ENCODE results near the gene YDJC. TPM values are rescaled to one million over a fixed set of nuclear protein-coding genes. Genes with fewer than 3 reads are reported as not detected.
"Not testable (repeated sequence)": the region's sequence is repeated elsewhere in the genome, so short reads cannot be mapped to it uniquely, and the experiment has no call there.

Gene YDJC
- total RNA-seq, 1 donor from 2014 or later: 4.7 TPM

DNA sequence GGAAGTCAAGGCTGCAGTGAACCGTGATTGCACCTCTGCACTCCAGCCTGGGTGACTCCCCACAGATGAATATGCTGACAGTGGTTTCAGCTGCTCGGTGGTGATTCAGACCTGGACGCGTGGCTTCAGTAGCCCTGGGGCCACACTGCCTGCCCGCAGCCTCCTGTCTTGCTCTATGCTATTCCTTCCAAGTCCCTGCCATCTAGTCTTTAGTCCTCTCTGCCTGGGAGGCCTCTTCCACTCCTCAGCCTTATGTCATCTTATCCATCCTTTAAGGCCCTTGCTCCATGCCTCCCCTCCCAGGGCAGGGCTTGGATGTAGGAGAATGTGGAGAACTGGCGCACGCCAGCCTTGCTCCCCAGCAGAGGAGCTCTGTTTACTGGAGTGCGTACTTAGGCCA is 23.0 kb downstream of the YDJC start:
- no peak for DNase-seq

DNA sequence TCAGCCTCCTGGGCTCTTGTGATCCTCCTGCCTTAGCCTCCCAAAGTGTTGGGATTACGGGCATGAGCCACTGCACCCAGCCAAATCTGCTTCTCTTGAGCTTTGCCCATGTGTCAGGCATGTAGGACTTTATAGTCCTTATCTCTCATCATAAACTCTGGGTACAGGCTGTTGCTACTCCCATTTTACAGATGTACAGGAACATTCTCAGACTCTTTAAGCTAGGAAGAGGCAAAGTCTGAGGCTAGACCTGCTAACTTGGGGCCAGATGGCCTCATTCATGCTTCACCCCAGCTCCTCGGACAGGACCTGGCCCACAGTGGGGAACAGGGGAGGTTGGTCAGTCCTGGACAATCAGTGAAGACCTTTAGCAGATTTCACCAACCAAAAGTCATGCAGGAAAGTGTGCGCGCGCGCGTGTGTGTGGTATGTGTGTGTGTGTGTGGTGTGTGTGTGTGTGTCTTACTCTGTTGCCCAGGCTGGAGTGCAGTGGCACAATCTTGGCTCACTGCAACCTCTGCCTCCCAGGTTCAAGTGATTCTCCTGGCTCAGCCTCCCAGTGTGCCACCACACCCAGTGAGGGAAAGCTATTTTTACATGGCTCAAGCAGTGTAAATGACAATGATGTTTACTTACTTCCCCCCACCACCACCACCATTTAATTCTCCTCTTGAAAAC is 23.8 kb downstream of the YDJC start:
- DNase-seq: no peak

DNA sequence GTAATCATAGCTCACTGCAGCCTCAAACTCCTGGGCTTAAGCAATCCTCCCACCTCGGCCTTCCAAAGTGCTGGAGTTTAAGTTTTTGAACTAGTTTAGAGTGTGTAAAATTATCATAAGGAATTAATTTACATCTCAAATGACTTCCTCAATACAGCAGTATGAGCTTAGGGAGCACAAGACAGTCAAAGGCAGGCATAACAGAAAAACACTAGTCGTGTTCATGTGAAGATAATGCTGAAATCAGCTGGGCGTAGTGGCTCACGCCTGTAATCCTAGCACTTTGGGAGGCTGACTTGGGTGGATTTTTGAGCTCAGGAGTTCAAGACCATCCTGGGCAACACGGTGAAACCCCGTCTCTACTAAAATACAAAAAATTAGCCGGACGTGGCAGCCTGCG is 25.8 kb downstream of the YDJC start:
- DNase-seq: no peak

DNA sequence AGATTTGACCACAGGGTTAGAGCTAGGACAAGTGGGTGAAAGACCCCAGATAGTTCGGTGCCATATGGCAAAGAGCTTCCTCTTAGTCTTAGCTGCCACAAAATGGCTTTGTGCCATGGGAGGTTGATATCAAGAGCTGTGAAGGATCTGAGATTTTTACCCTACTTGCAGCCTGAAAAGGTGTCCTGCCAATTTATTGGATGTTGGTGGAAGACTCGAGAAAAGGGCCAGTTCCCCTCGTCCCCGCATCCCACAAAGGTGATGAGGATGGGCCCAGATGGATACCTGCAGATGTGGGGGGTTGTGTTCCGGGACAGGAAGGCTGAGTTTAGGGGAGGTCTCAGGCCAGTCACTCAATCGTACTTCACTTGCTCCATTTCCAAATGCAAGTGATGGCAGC is 27.2 kb downstream of the YDJC start:
- DNase-seq: no peak

DNA sequence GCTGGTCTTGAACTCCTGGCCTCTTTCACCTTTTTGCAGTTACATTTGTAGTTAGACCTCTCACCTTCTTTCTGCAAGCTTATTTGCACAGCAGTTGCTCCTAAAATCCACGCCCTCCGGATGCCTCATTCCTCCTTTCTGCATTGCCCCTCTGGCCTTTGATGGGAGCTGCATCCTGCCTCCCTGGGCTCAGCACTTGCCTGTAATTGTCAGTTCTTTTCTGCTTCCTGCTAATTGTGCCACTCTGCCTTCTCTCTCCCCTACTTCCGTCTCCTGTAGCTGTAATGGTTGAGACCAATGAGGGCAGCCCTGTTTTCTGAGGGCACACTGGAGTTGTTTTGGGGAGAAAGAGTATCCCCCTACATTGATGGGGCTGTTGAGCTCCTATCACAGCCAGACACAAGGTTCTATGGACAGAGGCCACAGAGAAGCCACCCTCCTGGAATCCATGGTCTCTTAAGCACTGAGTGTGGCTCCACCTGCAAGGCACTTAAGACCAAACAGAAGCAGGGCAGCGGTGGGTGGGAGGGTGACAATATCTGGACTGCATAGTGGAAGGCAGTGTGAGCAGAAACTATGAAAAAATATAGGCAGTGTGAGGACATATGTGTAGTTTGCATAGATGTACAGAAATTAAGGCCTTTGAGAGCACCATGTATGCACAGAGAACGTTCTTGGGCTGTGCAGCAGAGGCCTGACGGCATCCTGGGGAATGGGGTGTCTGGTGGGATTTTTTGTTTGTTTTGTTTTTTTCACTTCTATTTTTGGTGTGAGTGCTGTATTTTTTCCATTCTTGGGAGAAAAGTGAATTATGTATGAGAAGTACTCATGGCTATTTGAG is 30.5 kb downstream of the YDJC start:
- no peak for DNase-seq

DNA sequence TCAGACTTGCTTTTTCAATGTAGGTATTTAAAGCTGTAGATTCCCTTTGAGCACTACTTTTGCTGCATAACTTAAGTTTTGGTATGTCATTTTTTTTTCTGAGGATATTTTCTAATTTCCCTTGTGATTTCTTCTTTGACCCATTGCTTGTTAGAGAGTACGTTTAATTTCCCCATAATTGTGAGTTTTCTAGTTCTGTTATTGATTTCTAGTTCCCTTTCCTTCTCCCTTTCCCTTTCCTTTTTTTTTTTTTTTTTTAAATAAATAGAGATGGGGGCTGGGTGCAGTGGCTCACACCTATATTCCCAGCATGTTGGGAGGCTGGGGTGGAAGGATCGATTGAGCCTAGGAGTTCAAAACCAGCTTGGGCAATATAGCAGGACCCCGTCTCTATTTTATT is 31.5 kb downstream of the YDJC start:
- DNase-seq: no peak

DNA sequence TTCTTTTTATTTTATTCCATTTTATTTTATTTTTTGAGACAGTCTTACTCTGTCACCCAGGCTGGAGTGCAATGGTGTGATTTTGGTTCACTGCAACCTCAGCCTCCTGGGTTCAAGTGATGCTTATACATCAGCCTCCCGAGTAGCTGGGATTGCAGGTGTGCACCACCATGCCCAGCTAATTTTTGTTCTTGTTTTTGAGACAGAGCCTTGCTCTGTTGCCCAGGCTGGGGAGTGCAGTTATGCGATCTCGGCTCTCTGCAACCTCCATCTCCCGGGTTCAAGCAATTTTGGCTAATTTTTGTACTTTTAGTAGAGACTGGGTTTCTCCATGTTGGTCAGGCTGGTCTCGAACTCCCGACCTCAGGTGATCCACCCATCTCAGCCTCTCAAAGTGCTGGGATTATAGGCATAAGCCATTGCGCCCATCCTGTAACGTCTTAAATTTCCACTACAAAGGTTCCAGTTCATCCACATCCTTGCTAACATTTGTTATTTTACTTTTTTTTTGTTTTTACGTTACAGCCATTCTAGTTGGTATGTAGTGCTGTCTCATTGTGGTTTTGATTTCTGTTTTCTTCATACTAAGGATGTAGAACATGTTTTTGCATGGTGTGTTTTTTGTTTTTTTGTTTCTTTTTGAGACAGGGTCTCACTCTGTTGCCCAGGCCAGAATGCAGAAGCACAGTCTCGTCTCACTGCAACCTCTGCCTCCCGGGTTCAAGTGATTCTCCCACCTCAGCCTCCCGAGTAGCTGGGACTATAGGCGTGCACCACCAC is 33.3 kb downstream of the YDJC start:
- DNase-seq: not testable (repeated sequence)

DNA sequence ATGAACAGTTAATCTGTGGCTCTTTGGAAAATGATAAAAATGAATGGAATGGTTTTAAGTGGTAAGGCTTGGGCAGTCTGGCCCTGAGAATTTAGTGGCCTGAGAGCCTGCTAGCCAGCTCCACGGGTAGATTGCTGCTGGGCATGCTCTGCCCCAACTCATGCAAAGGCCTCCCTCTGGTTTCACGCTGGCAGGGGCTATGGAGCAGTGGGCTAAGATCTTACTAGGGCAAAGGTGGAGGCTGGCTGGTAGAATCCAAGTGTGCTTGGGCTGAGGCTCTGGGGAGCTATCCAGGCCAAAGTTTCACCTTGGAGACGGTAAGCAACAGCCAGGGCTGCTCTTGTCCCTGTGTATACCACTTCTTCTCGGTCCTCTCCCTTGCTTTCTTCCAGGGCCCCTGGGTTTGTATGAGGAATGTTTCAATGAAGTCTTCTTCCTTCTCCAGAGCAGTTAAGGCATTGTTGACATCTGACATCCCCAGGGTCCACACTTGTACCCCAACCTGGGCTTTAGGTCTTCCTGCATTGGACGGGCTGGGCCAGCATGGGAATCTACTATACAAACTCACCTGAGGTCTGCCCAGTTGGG is 34.9 kb downstream of the YDJC start:
- no peak for DNase-seq

DNA sequence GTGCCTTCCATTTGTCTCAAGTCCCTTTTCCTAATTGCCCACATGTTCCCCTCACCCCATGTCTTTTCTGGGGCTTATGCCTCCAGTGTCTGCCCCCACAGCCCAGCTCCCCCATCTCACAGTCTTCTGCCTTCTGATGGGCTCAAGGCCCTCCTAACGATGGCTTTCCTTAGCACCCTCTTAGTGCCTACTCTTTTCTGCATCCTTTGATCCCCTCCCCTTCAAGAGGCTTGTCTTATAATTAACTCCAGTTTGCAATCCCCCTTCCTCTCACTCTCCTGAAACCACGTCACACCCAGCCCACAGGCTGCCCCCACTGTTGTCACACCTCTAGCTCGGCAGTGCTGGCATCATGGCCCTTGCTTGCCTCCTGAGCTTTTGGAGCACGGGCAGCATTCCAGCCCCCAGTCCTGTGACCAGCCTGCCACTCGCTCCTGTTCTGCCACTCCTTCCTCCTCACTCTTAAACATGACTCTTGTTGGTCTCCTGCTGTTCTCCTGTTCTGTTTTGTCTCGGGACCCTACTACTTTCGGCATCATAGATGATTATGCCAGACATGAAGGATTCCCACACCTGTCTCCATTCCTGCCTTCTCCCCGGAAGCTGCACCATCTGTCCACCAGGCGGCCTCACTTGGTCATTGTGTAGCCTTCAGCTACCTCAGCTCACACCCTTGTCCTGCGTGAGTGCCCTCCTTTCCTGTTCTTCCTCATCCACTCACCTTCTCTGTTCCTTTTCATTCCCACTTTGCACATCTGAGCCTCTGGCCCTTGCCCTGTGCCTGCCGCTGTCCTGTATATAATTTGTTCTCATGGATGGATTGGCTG is 36.2 kb downstream of the YDJC start:
- no peak for DNase-seq

DNA sequence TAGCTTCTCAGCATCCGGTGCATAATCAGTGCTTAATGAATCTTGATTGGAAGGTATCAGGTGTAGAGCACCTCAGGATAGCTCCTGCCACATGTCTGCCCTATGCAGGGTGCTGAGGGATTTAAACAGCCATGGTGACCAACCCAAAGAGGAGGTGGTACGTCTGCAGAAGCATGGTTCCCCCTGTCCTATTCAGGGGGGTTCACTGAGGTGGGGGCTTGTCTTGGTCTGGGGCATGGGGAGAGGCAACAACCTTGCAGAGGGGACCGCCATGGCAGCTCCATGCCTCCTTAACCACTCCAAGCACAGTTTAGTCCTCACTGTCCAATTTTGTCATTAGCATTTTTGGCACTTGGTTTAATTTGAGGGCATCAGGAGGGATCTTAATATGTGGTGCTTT is 37.4 kb downstream of the YDJC start:
- no peak for DNase-seq

DNA sequence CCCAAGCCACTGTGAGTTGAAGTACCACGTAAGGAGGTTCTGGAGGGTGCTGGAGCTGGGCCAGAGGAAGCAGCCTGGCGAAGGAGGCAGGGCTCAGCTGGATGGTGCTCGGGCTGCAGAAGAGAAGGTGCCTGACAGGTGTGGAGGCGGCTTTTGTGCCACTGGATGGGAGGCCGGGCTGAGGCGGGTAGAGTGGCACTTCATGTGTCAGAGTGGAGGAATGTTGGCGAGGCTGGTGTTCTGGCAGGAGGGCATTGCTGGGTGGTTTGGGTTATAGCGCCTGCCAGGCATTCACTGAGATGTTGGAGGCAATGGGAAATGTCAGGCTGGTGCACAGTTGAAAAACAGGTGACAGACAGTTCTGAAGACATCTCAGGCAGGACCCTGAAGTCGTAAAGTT is 38.1 kb downstream of the YDJC start:
- DNase-seq: no peak

DNA sequence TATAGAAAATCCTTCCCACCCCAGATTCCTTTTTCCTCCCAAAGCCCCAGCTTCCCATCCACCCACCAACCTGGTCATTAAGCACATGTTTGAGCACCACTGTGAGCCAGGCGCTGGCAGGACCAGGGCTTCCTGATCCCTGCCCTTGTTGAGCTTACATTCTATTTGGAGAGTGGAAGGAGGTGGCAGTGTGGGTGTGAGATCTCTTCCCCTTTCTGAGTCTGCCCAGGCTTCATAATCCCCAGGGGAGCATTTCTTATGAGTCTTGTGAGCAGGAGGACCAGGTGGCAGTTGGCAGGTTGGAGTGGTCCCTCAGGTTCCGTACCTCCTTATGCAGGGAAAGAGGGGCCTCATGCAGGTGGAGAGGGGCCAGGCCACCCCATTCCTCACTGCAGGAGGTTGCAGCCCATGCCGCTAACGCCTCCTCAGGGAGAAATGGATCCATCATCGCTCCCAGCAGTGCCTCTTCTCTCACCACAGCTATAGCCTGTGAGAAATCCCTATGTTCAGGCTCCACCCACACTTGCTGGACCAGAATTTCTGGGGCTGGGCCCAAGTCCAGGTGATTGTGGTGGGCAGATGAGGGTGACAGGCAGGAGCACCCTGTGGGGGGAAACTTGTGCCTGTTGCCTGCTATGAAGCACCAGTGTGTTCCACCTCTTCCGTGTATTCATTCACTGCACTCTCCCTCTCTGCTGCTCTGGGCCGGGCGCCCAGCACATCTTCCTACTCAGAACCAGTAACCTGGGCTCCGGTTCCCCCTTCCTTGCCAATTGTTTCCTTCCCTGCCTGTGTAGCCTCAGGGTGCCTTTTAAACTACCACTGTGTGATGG is 38.8 kb downstream of the YDJC start:
- DNase-seq: no peak

DNA sequence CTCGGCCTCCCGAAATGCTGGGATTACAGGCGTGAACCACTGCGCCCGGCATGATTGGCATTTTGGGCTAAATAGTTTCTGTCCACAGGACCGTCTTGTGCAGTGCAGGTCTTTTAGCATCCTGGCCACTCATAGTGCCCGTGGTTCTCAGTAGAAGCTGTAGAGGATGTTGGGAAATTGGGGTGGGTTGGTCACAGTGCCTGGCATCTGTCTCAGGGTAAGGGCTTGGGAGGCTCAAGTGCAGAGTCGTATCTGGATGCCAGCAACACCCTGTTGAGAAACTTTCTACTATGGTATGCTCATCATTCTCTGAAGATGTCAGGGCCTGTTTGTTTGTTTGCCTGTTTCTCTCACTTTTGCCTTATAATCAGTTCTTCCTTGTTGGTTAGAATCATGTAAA is 40.4 kb downstream of the YDJC start:
- no peak for DNase-seq

DNA sequence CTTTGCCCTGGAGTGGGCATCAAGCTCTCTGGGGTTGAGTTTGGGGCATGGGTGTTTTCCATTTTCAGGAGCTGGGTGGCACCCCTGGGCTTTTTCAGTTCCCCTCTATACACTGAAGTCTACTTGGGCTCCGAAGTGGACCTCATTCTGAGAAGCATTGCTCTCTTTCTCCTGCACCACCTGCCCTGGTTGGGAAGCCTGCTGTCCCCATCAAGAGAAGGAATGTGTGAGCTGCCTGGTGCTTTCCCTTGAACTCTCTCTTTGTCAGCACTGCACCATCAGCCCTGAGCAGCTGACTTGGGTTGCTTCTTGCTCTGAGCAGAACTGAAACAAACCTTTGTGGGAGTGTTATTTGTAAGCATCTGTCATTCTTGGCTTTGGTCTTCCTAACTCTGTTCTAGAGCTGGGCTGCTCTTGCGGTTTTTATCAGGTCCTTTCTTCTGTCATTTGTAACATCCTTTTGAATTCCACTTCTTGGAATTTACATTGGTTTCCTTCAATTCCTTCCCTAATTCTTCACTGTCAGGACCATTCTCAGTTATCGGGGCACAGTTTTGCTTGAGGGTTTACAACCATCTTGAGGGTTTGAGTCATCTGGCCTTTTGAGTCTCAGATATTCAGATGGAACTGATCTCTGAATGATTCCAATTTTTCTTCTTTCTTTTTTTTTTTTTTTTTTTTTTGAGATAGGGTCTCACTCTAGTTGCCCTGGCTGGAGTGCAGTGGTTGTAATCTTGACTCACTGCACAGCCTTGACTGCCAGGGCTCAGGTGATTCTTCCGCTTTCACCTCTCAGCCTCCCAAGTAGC is 41.8 kb downstream of the YDJC start:
- DNase-seq: no peak

DNA sequence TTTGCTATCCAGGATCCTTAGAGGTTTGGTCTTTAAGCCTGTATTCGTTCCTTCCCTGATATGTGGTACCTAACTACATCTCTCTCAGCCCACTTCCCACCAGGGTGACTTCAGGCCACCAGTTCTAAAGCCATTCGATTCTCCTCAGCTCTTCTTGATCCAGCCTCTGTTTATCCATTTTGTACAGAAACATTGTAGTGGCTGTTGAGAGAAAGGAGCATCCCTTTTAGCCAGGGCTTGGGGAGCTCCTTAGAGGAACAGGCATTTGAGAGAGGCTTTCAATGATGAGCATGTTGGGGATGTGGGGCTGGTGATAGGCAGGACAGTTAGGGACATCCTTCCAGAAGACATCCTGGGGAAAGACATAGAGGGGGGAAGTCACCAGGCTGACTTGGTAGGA is 44.4 kb downstream of the YDJC start:
- no peak for DNase-seq

DNA sequence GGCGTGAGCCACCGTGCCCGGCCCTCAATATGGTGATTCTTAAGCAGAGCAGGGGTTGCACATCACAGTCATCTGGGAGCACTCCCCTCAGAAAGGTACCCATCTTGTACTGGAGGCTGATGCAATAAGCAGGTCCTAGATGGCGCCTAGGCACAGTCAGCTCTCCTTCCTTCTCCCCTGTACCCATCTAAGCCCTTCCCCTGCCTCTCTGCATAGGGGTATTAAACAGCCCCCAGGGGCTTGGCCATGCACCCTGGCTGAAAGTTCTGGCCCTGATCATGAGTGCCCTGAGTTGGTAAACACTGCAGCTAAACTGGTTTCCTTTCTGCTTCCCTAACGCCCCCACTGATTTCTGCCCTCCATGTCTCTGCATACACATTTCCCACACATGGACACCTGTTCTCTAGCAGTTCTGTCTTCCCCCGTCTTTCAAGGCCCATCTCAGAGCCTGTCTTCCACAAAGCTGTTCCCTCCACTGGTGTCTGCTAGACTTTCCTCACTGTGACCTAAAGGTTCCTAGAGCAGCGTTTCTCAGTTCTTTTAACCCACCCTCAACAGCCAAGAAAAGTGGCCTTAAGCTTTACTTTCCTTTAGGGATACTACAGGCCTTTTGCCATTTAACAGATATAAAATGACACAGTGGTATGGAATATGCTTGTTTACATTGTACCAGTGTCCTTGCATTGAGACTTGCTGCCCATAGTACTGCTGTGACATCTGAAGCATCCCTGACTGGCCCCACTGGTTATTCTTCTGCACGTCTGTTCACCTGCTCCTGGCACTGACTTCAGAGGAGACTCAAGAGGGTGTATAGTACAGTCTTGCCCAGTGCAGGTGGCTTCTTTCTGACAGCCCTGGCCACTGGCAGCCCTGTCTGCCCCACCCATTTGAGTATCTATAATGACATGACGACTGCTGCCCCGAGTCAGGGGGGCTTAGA is 46.8 kb downstream of the YDJC start:
- no peak for DNase-seq

DNA sequence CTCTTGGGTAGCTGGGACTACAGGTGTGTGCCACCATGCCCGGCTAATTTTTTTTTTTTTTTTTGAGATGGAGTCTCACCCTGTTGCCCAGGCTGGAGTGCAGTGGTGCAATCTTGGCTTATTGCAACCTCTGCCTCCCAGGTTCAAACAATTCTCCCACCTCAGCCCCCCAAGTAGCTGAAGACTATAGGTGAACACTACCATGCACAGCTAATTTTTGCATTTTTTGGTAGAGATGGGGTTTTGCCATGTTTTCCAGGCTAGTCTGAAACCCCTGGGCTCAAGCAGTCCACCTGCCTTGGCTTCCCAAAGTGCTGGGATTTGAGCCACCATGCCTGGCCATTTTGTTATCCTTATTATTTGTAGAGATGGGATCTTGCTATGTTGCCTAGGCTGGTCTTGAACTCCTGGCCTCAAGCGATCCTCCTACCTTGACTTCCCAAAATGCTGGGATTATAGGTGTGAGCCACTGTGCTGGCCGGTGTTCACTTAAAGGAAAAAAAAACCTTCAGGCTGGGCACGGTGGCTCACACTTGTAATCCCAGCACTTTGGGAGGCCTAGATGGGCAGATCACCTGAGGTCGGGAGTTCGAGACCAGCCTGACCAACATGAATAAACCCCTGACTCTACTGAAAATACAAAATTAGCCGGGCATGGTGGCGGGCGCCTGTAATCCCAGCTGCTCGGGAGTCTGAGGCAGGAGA is 48.7 kb downstream of the YDJC start:
- DNase-seq: not testable (repeated sequence)

DNA sequence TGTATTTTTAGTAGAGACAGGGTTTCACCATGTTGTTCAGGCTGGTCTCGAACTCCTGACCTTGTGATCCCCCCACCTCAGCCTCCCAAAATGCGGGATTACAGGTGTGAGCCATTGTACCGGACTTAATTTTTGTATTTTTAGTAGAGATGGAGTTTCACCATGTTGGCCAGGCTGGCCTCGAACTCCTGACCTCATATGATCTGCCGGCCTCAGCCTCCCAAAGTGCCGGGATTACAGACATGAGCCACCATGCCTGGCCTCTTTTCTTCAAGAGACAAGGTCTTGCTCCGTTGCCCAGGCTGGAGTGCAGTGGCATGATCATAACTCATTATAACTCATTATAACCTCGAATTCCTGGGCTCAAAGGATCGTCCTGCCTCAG is 49.2 kb downstream of the YDJC start:
- DNase-seq: not testable (repeated sequence)
